Osteocyte (in vitro differentiated cells): ENCODE results near the gene ZNF385A. TPM values are rescaled to one million over a fixed set of nuclear protein-coding genes. Genes with fewer than 3 reads are reported as not detected.

Source experiments
- DNase-seq: peaks from one replicate; pipeline ENCODE4 v3.0.0; 2021; ENCODE audit warnings: mixed read lengths; ENCODE audit not compliant: unreplicated experiment; ENCODE audit errors: extremely low spot score
- H3K27ac Mint-ChIP-seq: one replicate; pipeline ENCODE4 v1.8.0; 2021; ENCODE audit warnings: mild to moderate bottlenecking, mixed read lengths; ENCODE audit not compliant: unreplicated experiment
- H3K27me3 Mint-ChIP-seq: one replicate; pipeline ENCODE4 v1.8.0; 2021; ENCODE audit warnings: mixed read lengths; ENCODE audit not compliant: unreplicated experiment
- H3K36me3 Mint-ChIP-seq: one replicate; pipeline ENCODE4 v1.8.0; 2021; ENCODE audit warnings: mixed read lengths; ENCODE audit not compliant: unreplicated experiment
- H3K4me1 Mint-ChIP-seq: one replicate; pipeline ENCODE4 v1.8.0; 2021; ENCODE audit warnings: mixed read lengths; ENCODE audit not compliant: unreplicated experiment
- H3K4me3 Mint-ChIP-seq: one replicate; pipeline ENCODE4 v1.8.0; 2021; ENCODE audit warnings: mild to moderate bottlenecking, moderate library complexity, mixed read lengths; ENCODE audit not compliant: unreplicated experiment
- H3K9me3 Mint-ChIP-seq: one replicate; pipeline ENCODE4 v1.8.0; 2021; ENCODE audit warnings: mixed read lengths; ENCODE audit not compliant: unreplicated experiment
- total RNA-seq: library from RNA; stranded (reverse); gene quantifications from 2 replicates; pipeline ENCODE4 v1.2.1, GENCODE V29; 2021
- TF ChIP-seq, protein P1 (sequence below): fragments of 200-600 bp; sonication (generic); IDR thresholded peaks from 2 replicates; pipeline ENCODE4 v1.5.0; 2021; ENCODE audit warnings: antibody characterized with exemption, mild to moderate bottlenecking, moderate library complexity

Gene ZNF385A
- total RNA-seq, 1 donor from 2014 or later: 12.3 TPM

DNA sequence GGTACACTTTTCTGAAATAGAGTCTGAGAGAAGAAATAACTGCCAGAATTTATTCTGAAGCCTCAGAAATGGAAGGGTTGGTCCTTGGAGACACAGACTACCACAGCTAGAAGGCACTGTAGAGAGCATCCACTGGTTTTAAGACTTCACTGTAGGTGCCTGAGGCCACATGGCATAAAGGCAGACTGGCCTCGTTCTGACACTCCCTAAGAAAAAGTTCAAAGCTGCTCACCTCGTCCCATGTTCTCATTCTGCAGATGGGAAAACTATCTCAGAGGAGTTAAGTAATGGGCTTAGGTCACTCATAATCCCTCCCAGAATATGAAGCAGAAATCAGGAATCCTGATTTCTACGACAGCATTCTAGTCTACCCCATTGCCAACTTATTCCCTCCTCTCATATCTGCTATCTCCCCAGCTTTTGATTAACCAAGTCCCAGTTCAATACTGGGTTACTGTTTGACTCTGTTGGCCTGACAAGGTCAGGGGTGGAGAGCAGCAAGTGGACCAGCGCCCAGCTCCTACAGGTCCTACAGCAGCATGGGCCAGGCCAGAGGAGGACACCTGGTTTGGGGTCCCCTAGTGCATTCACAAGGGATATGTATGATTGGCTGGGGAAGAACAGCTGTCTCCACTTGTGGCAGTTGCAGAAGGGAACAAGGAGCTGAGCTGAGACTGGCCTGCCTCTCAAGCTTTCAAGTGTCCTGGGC is 30.8 kb upstream of the ZNF385A start:
- Mint-ChIP-seq H3K27me3 (no peaks in the 10 kb centered on the region), H3K36me3 (peaks cover 2% of the 10 kb centered on the region), H3K9me3 (no peaks in the 10 kb centered on the region), H3K27ac (peak overlapping the region; percentile 8), H3K4me3 (no peak overlapping the region), H3K4me1 (peaks cover 59% of the 10 kb centered on the region)
- DNase-seq: no peak
- TF ChIP-seq, protein P1, sequence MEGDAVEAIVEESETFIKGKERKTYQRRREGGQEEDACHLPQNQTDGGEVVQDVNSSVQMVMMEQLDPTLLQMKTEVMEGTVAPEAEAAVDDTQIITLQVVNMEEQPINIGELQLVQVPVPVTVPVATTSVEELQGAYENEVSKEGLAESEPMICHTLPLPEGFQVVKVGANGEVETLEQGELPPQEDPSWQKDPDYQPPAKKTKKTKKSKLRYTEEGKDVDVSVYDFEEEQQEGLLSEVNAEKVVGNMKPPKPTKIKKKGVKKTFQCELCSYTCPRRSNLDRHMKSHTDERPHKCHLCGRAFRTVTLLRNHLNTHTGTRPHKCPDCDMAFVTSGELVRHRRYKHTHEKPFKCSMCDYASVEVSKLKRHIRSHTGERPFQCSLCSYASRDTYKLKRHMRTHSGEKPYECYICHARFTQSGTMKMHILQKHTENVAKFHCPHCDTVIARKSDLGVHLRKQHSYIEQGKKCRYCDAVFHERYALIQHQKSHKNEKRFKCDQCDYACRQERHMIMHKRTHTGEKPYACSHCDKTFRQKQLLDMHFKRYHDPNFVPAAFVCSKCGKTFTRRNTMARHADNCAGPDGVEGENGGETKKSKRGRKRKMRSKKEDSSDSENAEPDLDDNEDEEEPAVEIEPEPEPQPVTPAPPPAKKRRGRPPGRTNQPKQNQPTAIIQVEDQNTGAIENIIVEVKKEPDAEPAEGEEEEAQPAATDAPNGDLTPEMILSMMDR: no peak

DNA sequence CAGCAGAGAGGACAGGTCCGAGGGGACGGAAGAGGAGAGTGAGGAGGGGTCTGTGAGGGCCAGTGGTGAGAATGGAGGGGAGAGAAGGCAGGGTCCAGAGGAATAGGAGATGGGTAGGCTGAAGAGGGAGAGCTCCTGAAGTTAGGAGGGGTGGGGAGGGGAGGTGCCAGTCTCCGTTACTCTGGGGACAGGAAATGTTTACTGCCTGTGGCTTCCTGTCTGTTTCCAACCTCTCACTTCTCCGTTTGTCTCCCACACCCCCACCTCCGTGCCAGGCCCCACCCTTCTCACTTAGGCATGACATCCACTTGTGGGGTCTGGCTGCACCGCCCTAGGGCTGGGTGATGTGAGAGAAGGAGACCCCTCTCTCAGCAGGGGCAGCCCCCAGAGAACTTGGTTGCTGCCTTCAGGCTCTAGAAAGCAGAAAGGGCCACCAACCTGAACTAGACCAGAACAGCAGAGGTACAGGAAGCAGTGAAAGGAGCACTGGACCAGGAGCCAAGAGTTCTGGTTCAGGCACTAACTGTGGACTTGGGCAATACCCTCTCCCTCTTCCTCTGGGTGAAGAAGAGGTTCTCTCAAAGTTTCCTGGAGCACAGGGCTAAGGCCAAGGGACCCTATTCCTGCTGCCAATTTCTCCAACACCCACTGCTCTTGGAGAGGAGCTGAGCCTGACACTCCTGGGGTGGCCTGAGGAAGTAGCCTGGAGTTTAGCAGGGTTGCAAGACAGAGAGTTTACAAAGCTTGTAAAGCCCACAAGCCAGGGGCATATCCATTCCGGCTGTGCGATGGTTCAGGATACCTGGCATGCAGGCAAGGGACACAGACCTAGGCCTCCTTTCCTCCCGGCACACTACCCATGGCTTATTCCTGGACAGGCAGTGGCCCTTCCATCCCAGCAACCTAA is 29.0 kb upstream of the ZNF385A start:
- no peak for DNase-seq
- H3K36me3 Mint-ChIP-seq: peaks cover 2% of the 10 kb centered on the region
- H3K27ac Mint-ChIP-seq: peak overlapping the region; percentile 89
- H3K9me3 Mint-ChIP-seq: no peaks in the 10 kb centered on the region
- TF ChIP-seq, protein P1: no peak
- peaks cover 51% of the 10 kb centered on the region for H3K4me1 Mint-ChIP-seq
- no peak overlapping the region for H3K4me3 Mint-ChIP-seq
- no peaks in the 10 kb centered on the region for H3K27me3 Mint-ChIP-seq

DNA sequence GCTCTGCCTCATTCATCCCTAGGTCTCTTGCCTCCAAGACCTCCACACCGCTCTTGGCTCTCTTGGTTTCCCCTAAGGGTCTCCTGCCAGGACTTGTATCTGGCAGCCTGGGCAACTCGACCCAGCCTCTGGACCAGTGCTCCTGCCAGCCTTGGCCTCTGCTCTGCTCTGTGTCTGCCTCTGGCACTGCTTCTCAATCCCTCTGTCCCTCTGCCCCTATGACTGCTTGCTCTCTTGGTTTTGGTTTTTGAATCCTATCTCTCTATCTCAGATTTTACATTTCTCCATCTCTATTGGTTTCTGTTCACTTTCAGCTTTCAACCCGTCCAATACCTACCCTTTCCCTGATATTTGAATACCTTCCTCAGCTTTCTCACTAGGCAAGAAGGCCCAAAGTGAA is 28.3 kb upstream of the ZNF385A start:
- DNase-seq: no peak
- H3K27me3 Mint-ChIP-seq: no peaks in the 10 kb centered on the region
- H3K27ac Mint-ChIP-seq: peak overlapping the region; percentile 89
- TF ChIP-seq, protein P1: no peak
- peaks cover 49% of the 10 kb centered on the region for H3K4me1 Mint-ChIP-seq
- peaks cover 6% of the 10 kb centered on the region for H3K36me3 Mint-ChIP-seq
- H3K4me3 Mint-ChIP-seq: peak overlapping the region; percentile 54
- H3K9me3 Mint-ChIP-seq: no peaks in the 10 kb centered on the region

DNA sequence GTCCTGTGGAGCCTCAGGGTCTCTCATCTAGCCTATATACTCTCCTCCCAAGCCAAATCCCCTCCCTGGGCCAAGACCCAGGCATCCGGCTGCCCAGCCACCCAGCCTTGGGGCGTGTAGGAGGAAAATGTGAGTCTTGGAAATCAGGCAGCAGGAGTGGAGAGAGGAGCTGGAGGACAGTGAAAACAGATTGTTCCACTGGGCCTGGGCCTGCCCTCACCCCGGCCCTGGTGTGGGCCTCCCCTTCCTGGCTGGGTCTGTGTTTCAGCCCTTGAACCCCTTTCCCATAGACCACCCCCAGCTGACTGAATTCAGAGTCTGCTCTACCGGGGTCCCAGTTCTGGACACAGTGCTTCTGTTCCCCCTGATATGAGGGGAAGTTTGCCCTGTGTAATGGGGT is 27.8 kb upstream of the ZNF385A start:
- H3K27ac Mint-ChIP-seq: peak overlapping the region; percentile 89
- H3K36me3 Mint-ChIP-seq: peaks cover 7% of the 10 kb centered on the region
- DNase-seq: no peak
- no peak overlapping the region for H3K4me3 Mint-ChIP-seq
- no peaks in the 10 kb centered on the region for H3K27me3 Mint-ChIP-seq
- TF ChIP-seq, protein P1: no peak
- peaks cover 45% of the 10 kb centered on the region for H3K4me1 Mint-ChIP-seq
- no peaks in the 10 kb centered on the region for H3K9me3 Mint-ChIP-seq
